ENCODE results near the gene ERLEC1.

Gene ERLEC1

GRCh38 chr2:53863538-53864227, 76.8 kb downstream of the ERLEC1 start:
- ATAC-seq (ENCODE audit: low read depth) (no peak), DNase-seq (ENCODE audit: low spot score in 2 of 2) (no peak)
- H3K27ac Mint-ChIP-seq, result peak overlapping the region; percentile 20
- no peaks in the 10 kb centered on the region for H3K9me3 Mint-ChIP-seq
- H3K4me1 Mint-ChIP-seq, result no peaks in the 10 kb centered on the region
- peaks cover 11% of the 10 kb centered on the region for H3K36me3 Mint-ChIP-seq
- no peak overlapping the region for H3K4me3 Mint-ChIP-seq
- no peaks in the 10 kb centered on the region for H3K27me3 Mint-ChIP-seq

DNA sequence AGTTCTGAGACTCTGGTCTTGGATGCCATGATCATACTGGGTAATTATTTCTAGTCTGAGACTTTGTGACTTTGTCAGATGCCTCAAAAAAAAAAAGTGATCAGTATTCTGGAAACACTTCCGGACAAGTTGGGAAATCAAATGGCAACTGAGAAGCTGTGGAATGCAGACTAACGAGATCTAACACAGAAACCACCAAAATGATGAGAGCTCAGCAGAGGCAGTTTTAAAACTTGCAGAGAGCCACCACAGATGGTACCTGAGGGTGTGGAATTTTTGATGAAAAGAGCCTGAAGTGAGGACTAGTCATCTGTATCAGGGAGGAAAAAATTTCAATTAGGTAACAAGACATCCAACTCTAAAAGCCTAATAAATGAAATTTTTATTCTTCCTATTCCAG, 78.4 kb downstream of the ERLEC1 start:
- Mint-ChIP-seq H3K9me3 (no peaks in the 10 kb centered on the region), H3K27ac (no peak overlapping the region), H3K4me1 (no peaks in the 10 kb centered on the region), H3K4me3 (no peak overlapping the region), H3K36me3 (peaks cover 9% of the 10 kb centered on the region), H3K27me3 (no peaks in the 10 kb centered on the region)
- DNase-seq (ENCODE audit: low spot score in 2 of 2) (no peak), ATAC-seq (ENCODE audit: low read depth) (no peak)

DNA sequence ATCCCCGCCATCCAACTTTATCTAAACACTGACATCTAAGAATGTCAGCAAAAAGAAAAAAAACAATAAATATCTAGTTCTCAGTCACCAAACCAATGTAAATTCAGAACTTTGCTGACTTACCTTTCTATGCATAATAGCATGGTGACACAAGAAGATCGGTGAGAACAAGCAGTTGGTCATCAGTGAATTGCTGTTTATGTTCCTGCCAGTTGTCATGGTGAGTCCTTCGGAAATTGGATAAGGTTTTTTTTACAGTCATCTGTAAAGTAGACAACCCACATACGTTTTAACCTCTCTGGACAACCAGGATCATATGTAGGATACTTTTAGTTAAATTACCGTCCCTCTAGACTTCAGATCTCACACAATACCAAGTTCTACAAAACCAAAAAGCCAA, 79.1 kb downstream of the ERLEC1 start:
- no peak for DNase-seq (ENCODE audit: low spot score in 2 of 2)
- Mint-ChIP-seq H3K4me3 (no peak overlapping the region), H3K36me3 (peaks cover 9% of the 10 kb centered on the region), H3K9me3 (no peaks in the 10 kb centered on the region), H3K27me3 (no peaks in the 10 kb centered on the region), H3K4me1 (no peaks in the 10 kb centered on the region), H3K27ac (no peak overlapping the region)
- no peak for ATAC-seq (ENCODE audit: low read depth)

GRCh38 chr2:53867169-53867568, 80.3 kb downstream of the ERLEC1 start:
- no peak for ATAC-seq (ENCODE audit: low read depth)
- Mint-ChIP-seq H3K36me3 (peaks cover 9% of the 10 kb centered on the region), H3K4me1 (no peaks in the 10 kb centered on the region), H3K4me3 (no peak overlapping the region), H3K27me3 (no peaks in the 10 kb centered on the region), H3K27ac (no peak overlapping the region), H3K9me3 (no peaks in the 10 kb centered on the region)
- no peak for DNase-seq (ENCODE audit: low spot score in 2 of 2)

DNA sequence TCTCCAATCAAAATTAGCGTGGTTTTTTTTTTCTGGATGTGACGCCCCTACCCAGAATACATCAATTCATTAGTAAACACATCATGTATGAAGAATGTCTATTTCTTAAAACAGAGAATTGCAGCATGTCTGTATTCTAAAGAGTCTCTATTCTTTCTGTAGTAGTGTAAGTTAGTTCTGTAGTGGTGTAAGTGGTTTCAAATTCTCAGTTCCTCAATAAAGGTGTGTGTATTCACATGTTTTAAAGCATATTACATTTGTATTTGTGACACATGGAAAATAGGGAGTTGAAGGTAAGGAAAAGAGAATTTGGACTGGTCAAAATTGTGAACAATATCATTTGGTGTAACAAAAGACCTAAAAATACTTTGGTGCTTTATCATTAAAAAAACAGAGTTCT, 80.9 kb downstream of the ERLEC1 start:
- Mint-ChIP-seq H3K27me3 (no peaks in the 10 kb centered on the region), H3K4me3 (no peak overlapping the region), H3K9me3 (no peaks in the 10 kb centered on the region), H3K4me1 (no peaks in the 10 kb centered on the region), H3K27ac (no peak overlapping the region), H3K36me3 (peaks cover 9% of the 10 kb centered on the region)
- DNase-seq (ENCODE audit: low spot score in 2 of 2) (no peak), ATAC-seq (ENCODE audit: low read depth) (no peak)
